ENCODE data around the gene SLIT1.

- TF ChIP-seq CTCF (IDR thresholded peaks at IDR 0.05; ENCODE audit: low read length) = no peak
- no peak for TF ChIP-seq EZH2 (IDR thresholded peaks at IDR 0.05; ENCODE audit: borderline replicate concordance, low read length)
Measured at GRCh38 chr10:97057491-97058235, 128.1 kb downstream of the SLIT1 start.
